Activated CD8-positive, alpha-beta memory T cell treated with anti-CD3 and anti-CD28 coated beads, Interleukin-2, amount 50 U/mL, for 24 hours (primary cell): ENCODE results near the gene ADH5.
"Not testable (repeated sequence)": the region's sequence is repeated elsewhere in the genome, so short reads cannot be mapped to it uniquely, and the experiment has no call there.

Source experiments
- DNase-seq: peaks from one replicate; pipeline ENCODE4 v3.0.0-alpha.2; 2020; ENCODE audit errors: extremely low read depth

Gene ADH5

DNA sequence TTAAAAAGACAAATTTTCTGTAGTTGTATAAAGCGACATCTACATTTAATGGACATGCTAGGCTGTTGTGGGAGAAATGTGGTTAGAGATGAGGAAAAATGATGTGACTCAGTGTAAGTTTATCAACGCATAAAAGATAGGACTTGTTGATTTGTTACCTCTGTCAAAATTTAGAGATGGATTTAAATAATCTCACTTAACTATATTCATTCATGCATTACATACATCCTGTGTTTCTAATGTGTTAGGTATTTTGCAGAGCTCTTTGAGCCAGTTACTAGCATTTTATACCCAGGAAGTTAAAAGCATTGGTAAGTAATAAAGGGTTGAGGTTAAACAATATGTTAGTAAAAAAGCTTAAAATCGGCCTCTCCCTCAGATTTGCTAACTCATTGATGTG lies 58.7 kb downstream of the ADH5 start:
- DNase-seq: no peak

DNA sequence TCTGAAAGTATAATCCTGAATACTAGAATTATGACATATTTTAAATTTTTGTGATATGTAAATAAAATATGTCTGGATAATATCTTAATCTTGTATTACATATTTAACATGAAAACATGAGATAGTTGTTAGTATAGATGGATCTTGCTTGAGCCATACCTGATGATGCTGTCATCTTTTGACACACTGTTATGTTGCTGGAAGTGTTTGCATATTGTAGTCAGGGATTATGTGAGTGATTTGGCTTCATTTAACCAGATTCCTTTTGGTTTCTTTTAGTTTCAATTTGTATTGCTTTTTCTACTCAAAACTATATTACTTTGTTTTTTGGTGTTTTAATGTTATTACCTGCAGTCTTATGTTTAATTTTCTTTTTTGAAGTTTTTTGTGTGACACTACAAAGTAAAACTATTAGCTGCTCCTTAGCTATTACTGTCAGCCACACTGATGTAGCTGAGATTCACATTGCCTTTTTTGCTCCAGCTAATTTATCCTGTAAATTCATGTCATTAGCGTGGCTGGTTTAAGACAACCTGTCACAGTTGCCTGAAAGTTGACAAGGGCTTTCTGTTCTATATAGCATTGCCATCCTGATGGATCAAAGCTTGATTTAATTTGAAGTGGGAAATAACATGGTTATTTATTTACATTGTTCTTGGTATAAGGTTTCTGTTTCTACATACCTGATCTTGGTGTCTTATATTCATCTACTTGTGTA lies 59.4 kb downstream of the ADH5 start:
- DNase-seq: no peak

DNA sequence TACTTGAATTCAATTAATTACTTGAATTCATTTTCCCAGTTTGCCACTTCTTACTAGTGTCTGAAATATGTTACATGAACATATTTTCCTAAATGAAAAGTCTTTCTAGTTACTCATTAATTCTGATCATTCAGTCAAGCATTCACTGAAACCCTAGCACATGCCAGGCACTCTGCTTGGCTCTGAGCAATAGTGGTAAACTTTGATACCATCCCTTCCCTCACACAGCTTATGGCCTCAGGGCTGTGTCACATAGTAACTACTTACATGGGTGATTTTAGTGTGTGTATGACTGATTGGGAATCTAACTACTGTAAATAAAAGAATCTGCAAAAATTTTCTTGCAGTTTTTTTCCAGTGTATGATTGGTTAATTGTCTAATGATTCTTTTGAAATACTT lies 60.4 kb downstream of the ADH5 start:
- DNase-seq: no peak

DNA sequence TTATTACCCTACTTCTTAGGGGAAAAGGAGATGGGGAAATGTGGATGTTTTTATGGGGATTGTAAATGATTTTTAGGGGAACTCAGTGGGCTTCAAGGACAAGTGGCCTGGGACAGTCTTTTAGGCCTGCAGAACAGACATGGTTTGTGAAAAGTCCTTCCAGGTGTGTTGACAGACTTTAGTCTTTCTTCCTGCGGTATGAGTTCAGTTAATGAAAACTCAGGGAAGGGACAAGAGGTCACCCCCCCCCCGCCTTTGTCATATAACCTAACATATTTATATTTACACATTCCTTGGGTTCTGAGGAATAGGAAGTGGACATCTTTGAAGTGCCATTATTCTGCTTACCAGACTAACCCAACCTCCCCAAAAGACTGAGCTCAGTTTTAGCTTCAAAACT lies 61.3 kb downstream of the ADH5 start:
- DNase-seq: no peak

DNA sequence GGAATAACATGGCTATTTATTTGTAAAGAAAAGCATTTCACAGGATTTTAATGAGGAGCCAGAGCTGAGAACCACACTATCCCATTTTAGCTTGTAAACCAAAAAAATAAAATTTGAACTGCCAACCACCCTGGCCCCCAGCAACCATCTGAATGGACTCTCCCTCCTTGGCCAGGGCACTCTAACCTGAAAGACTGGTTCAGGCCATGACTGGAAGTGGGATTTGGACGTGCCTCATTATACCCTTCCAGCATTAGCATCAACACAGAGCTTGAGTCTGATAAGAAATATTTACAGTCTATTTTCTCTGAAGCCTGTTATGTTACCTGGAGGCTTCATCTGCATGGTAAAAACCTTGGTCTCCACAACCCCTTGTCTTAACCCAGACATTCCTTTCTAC lies 63.1 kb downstream of the ADH5 start:
- no peak for DNase-seq

DNA sequence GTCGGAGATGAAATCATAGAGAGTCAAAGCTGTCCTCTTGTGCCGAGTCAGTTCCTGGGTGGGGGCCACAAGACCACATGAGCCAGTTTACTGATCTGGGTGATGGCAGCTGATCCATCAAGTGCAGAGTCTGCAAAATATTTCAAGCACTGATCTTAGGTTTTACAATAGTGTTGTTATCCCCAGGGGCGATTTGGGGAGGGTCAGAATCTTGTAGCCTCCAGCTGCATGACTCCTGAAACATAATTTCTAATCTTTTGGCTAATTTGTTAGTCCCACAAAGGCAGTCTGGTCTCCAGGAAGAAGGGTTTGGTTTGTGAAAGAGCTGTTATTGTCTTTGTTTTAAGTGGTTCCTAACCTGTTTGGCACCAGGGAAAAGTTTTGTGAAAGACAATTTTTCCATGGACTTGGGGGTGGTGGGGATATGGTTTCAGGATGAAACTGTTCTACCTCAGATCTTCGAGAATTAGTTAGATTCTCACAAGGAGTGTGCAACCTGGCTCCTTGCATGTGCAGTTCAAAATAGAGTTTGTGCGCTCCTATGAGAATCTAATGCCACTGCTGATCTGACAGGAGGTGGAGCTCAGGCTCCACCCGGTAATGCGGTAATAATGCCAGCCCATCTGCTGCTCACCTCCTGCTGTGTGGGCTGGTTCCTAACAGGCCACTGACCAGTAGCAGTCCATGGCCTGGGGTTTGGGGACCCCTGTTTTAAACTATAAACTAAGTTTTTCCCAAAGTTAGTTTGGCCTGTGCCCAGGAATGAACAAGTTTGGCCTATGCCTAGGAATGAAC lies 63.9 kb downstream of the ADH5 start:
- no peak for DNase-seq

DNA sequence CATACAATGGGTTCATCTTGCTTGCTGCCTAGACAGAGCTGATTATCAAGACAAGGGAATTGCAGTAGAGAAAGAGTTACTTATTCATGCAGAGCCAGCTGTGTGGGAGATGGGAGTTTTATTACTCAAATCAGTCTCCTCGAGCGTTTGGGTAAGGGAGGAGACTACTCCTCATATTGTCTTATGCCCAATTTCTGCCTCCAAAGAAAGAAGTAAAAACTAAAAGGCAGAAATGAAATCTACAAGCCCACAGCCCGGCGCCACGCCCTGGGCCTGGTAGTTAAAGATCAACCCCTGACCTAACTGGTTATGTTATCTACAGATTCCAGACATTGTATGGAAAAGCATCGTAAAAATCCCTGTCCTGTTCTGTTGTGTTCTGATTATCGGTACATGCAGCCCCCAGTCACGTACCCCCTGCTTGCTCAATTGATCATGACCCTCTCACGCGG lies 64.8 kb downstream of the ADH5 start:
- not testable (repeated sequence) for DNase-seq

DNA sequence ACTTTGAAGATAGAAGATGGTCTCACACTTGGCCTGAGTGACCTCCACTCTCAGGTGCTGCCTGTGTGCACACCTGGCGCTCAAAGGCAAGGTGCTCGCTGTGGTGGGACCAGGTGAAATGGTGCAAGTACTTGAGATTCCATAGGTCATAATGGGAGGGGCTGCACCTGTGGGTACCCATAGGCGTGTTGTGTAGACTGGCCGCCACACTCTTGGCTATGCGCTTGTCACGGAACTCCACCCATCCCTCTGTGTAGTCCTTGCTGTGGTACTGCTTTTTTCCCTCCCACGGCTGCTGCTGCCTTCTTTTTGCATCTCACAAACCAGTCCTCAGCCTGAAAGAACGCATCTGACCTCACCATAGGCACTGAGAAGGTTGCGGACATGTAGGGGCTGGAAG lies 66.0 kb downstream of the ADH5 start:
- DNase-seq: no peak

DNA sequence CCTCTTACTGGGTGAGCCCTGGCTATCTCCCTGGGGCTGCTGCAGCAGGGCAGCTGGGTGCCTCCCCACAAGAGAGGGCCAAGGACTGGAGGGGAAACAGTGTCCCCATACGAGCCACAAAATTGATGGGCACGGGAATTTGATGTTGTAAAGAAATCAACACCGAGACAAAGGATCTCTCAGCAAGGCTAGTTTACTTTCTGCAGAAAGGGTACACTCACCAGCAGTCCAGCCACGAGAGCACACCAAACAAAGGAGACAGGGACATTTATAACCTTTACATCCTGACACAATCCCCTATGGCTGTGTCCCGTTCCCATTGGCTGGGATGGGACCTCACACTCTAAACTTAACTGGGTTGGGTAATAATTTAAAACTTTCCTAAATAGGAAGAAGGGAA lies 67.2 kb downstream of the ADH5 start:
- DNase-seq: no peak
